ENCODE measurements around the gene HEXB. TPM values are rescaled to one million over a fixed set of nuclear protein-coding genes. Genes with fewer than 3 reads are reported as not detected.
A peak's percentile ranks its signal among the peaks of the same experiment; 100 is the strongest.

The HEXB gene
- total and polyA plus RNA-seq, 9 of the 15 experiments (the other 6 are each of a cell fraction or from before 2014, with no cell fraction given): 22.9 to 158 (median 108) TPM

- H3K4me1 ChIP-seq (replicated peaks in 1 of 2; ENCODE audit: control insufficient read depth in 2 of 2, insufficient read depth in 2 of 2, low read length in 2 of 2): no peaks in the 10 kb centered on the region
- in situ Hi-C loops (cut with MboI) (no loop called here), intact Hi-C loops (cut with micrococcal nuclease) (no loop called here)
- no peak overlapping the region for H3K27ac ChIP-seq (ENCODE audit: extremely low read depth, low read depth, low read length)
- H3K27me3 ChIP-seq (ENCODE audit: control insufficient read depth in 2 of 2, insufficient read depth in 2 of 2, low read length in 2 of 2): peaks cover 0 to 8% of the 10 kb centered on the region in 2 experiments; a peak in 3 of 5 replicates
- CTCF ChIA-PET (ENCODE audit: low intra/inter-chr PET ratio): no interaction called here
- no peak overlapping the region for H3K4me2 ChIP-seq (ENCODE audit: insufficient read depth, low read length)
- no peak for FAIRE-seq
- peak in 1 of 4 experiments; percentile 29 for DNase-seq (ENCODE audit: extremely low read depth in 1 of 4, low spot score in 3 of 4)
- no peak overlapping the region for H3K9ac ChIP-seq (ENCODE audit: insufficient read depth in 1 of 2, low read depth in 2 of 2, low read length in 2 of 2)
- H2AFZ ChIP-seq (ENCODE audit: low read depth, low read length): no peak overlapping the region
- H4K20me1 ChIP-seq (replicated peaks; ENCODE audit: control insufficient read depth, insufficient read depth, low read length): no peaks in the 10 kb centered on the region
- WGBS (ENCODE audit: insufficient coverage, low coverage, missing lambda C conversion rate): 6% methylated on average over 3 of the region's 3 CpGs
- no peaks in the 10 kb centered on the region for H3K36me3 ChIP-seq (ENCODE audit: control insufficient read depth, insufficient read depth, low read length)
- no peaks in the 10 kb centered on the region for H3K9me3 ChIP-seq (replicated peaks; ENCODE audit: control insufficient read depth, insufficient read depth, low read depth, low read length)
- POLR2A ChIA-PET: interaction anchor here (1.2 kb wide), 1 partner anchor 10 kb away, joined by 3 read pairs; no protein-coding TSS in a partner anchor
- H3K9me1 ChIP-seq (ENCODE audit: control insufficient read depth, insufficient read depth, low read length): no peaks in the 10 kb centered on the region
- ATAC-seq: 0 out of 3 replicates have a peak, but pooled peaks have one; percentile 35
- BruUV-seq (replicated peaks): no TSS peak
- H3K79me2 ChIP-seq (ENCODE audit: control insufficient read depth, insufficient read depth, low read length): no peaks in the 10 kb centered on the region
- no peak overlapping the region for H3K4me3 ChIP-seq
- TF ChIP-seq TAL1 (IDR thresholded peaks at IDR 0.05) (peak; percentile 52), PKNOX1 (IDR thresholded peaks at IDR 0.05) (peak; percentile 51), NFATC3 (IDR thresholded peaks at IDR 0.05) (no peak), PRMT5 (CRISPR knock-in tag; IDR thresholded peaks at IDR 0.05) (no peak), MEIS2 (IDR thresholded peaks at IDR 0.05; ENCODE audit: partially characterized antibody) (peak; percentile 85), CC2D1A (IDR thresholded peaks at IDR 0.05) (no peak), CBFA2T3 (IDR thresholded peaks at IDR 0.05) (peak; percentile 77), DPF2 (IDR thresholded peaks at IDR 0.05) (0 out of 2 replicates have a peak, but pooled peaks have one; percentile 39), HLTF (IDR thresholded peaks at IDR 0.05) (no peak), ZNF316 (IDR thresholded peaks at IDR 0.05) (0 out of 2 replicates have a peak, but pooled peaks have one; percentile 3), ZBTB5 (IDR thresholded peaks at IDR 0.05) (no peak), ATF4 (CRISPR knock-in tag; IDR thresholded peaks at IDR 0.05) (no peak)
- TF ChIP-seq, protein P1, sequence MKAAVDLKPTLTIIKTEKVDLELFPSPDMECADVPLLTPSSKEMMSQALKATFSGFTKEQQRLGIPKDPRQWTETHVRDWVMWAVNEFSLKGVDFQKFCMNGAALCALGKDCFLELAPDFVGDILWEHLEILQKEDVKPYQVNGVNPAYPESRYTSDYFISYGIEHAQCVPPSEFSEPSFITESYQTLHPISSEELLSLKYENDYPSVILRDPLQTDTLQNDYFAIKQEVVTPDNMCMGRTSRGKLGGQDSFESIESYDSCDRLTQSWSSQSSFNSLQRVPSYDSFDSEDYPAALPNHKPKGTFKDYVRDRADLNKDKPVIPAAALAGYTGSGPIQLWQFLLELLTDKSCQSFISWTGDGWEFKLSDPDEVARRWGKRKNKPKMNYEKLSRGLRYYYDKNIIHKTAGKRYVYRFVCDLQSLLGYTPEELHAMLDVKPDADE (conservative IDR thresholded peaks at IDR 0.05; ENCODE audit: control insufficient read depth, low read depth, low read length): no peak
- TF ChIP-seq, protein P2, sequence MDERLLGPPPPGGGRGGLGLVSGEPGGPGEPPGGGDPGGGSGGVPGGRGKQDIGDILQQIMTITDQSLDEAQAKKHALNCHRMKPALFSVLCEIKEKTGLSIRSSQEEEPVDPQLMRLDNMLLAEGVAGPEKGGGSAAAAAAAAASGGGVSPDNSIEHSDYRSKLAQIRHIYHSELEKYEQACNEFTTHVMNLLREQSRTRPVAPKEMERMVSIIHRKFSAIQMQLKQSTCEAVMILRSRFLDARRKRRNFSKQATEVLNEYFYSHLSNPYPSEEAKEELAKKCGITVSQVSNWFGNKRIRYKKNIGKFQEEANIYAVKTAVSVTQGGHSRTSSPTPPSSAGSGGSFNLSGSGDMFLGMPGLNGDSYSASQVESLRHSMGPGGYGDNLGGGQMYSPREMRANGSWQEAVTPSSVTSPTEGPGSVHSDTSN (CRISPR knock-in tag; IDR thresholded peaks at IDR 0.05; ENCODE audit: low read depth): no peak
- TF ChIP-seq, protein P2 (tag; conservative IDR thresholded peaks at IDR 0.05; ENCODE audit: low read depth): peak; percentile 92
These were observed 33.3 kb upstream of the HEXB start for GRCh38 chr5:74651710-74652109.
